HG03558 (cell line): Measurements from ENCODE around the gene PPCS.

ENCODE experiments used
- ATAC-seq: cut with Tn5 transposase; IDR thresholded peaks from one replicate; pipeline ENCODE4 v1.9.1; 2021; ENCODE audit warnings: moderate number of reproducible peaks; ENCODE audit not compliant: unreplicated experiment; ENCODE audit errors: extremely low read depth

Gene PPCS

GRCh38 chr1:42456010-42456753 lies at the start of gene PPCS, which contains the start of gene ZMYND12:
PPCS (plus strand) TSS chr1:42456543; CDS start chr1:42456566, 23 bp downstream.
ZMYND12 (minus strand) TSS chr1:42456022; CDS start chr1:42455997, 25 bp downstream.
- ATAC-seq, result peak; percentile 72

- no peak for ATAC-seq
Observed at GRCh38 chr1:42414551-42415496, 41.5 kb upstream of the PPCS start.

GRCh38 chr1:42417166-42417565 lies 39.2 kb upstream of the PPCS start:
- no peak for ATAC-seq

- no peak for ATAC-seq
Observed at GRCh38 chr1:42418516-42418915, 37.8 kb upstream of the PPCS start.

- ATAC-seq, result no peak
Observed at GRCh38 chr1:42419126-42419821, 37.1 kb upstream of the PPCS start.

GRCh38 chr1:42420121-42420520 lies 36.2 kb upstream of the PPCS start:
- no peak for ATAC-seq

- no peak for ATAC-seq
Observed at GRCh38 chr1:42420911-42421585, 35.3 kb upstream of the PPCS start.

- no peak for ATAC-seq
Observed at GRCh38 chr1:42422737-42423136, 33.6 kb upstream of the PPCS start.

GRCh38 chr1:42423681-42424080 lies 32.7 kb upstream of the PPCS start:
- no peak for ATAC-seq

- no peak for ATAC-seq
Observed at GRCh38 chr1:42424201-42424600, 32.1 kb upstream of the PPCS start.

- ATAC-seq, result no peak
Observed at GRCh38 chr1:42427240-42427639, 29.1 kb upstream of the PPCS start.

- no peak for ATAC-seq
Observed at GRCh38 chr1:42429603-42430002, 26.7 kb upstream of the PPCS start.

- ATAC-seq, result no peak
Observed at GRCh38 chr1:42430286-42431135, 25.8 kb upstream of the PPCS start.

GRCh38 chr1:42431514-42431913 lies 24.8 kb upstream of the PPCS start:
- no peak for ATAC-seq

GRCh38 chr1:42432714-42433113 lies 23.6 kb upstream of the PPCS start:
- no peak for ATAC-seq

GRCh38 chr1:42433369-42433768 lies 23.0 kb upstream of the PPCS start:
- no peak for ATAC-seq

GRCh38 chr1:42434340-42434739 lies 22.0 kb upstream of the PPCS start:
- no peak for ATAC-seq

- ATAC-seq, result no peak
Observed at GRCh38 chr1:42439940-42440339, 16.4 kb upstream of the PPCS start.

GRCh38 chr1:42442662-42443061 lies 13.7 kb upstream of the PPCS start:
- ATAC-seq, result no peak
